ENCODE results near the gene ADNP2.

DNA sequence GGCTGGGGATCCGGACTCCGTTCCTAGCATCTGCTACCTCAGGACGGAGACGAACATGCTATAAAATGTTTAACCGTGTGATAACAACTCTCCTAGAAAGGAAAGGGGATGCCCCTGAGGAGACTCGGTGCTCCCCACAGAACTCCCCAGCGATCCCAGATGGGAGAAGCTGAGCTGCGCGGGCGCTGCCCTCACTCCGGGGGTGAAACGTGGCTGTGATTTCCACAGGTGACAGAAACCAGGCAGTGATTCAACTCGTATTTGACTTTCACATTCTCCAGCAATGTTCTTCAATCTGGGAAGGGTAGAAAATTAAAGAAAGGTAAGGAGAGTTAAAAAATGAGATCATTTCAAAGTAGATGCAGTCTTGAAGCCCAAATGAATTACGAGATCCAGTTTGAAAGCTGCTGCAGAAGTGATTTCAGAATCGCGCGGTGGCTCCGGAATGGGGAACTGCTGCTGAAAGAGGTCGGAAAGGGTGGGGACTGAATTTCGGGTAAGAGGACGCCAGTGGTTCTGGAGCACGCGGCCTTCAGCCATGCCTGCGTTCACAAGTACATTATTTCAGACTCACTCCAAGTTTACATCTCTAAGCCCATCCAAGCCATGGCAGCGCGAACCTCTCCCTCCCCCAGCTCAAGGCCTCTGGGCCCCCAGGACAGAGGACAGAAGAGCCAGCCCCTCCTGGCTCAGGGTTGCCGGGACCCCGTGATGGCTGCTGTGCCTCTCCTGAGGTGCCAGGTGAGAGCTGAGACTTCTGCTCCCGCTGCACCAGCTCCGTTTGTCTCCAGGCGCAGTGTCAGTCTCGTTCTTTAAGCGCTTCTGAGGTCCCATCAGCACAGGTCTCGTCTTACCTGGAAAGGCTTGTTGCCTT lies 39.5 kb downstream of the ADNP2 start:
- TF ChIP-seq POLR2A (IDR thresholded peaks at IDR 0.05): no peak
- TF ChIP-seq, protein P1, sequence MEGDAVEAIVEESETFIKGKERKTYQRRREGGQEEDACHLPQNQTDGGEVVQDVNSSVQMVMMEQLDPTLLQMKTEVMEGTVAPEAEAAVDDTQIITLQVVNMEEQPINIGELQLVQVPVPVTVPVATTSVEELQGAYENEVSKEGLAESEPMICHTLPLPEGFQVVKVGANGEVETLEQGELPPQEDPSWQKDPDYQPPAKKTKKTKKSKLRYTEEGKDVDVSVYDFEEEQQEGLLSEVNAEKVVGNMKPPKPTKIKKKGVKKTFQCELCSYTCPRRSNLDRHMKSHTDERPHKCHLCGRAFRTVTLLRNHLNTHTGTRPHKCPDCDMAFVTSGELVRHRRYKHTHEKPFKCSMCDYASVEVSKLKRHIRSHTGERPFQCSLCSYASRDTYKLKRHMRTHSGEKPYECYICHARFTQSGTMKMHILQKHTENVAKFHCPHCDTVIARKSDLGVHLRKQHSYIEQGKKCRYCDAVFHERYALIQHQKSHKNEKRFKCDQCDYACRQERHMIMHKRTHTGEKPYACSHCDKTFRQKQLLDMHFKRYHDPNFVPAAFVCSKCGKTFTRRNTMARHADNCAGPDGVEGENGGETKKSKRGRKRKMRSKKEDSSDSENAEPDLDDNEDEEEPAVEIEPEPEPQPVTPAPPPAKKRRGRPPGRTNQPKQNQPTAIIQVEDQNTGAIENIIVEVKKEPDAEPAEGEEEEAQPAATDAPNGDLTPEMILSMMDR (IDR thresholded peaks at IDR 0.05): no peak
